Mesenteric fat pad (tissue), 1 donor: ENCODE measurements around the gene ASIP. TPM values are rescaled to one million over a fixed set of nuclear protein-coding genes. Genes with fewer than 3 reads are reported as not detected.
A peak's percentile ranks its signal among the peaks of the same experiment; 100 is the strongest.
"Not testable (repeated sequence)": the region's sequence is repeated elsewhere in the genome, so short reads cannot be mapped to it uniquely, and the experiment has no call there.

Experiments used
- DNase-seq: peaks from one replicate; pipeline ENCODE4 v3.0.0-alpha.2; 2020; ENCODE audit warnings: low spot score
- long read RNA-seq: library from polyadenylated mRNA; unstranded; transcript quantifications from one replicate; pipeline ENCODE4 v2.0.0, GENCODE V29; 2020
- total RNA-seq: library from RNA; stranded (reverse); fragmentation: NEBNext Ultra II Directional; extraction: Animal tissue kit (Norgen Biotek cat#: 25700); gene quantifications from one replicate; pipeline ENCODE4 v1.2.1, GENCODE V29; 2021
- donor health status: DM: yes; HTN: yes; CAD: no.

The ASIP gene, protein sequence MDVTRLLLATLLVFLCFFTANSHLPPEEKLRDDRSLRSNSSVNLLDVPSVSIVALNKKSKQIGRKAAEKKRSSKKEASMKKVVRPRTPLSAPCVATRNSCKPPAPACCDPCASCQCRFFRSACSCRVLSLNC
- total RNA-seq = not detected
- long read RNA-seq, partial matches to known transcripts = 0 of 1 reads
- long read RNA-seq, other reads (novel, unspliced or antisense) = 1 of 1 reads

DNA sequence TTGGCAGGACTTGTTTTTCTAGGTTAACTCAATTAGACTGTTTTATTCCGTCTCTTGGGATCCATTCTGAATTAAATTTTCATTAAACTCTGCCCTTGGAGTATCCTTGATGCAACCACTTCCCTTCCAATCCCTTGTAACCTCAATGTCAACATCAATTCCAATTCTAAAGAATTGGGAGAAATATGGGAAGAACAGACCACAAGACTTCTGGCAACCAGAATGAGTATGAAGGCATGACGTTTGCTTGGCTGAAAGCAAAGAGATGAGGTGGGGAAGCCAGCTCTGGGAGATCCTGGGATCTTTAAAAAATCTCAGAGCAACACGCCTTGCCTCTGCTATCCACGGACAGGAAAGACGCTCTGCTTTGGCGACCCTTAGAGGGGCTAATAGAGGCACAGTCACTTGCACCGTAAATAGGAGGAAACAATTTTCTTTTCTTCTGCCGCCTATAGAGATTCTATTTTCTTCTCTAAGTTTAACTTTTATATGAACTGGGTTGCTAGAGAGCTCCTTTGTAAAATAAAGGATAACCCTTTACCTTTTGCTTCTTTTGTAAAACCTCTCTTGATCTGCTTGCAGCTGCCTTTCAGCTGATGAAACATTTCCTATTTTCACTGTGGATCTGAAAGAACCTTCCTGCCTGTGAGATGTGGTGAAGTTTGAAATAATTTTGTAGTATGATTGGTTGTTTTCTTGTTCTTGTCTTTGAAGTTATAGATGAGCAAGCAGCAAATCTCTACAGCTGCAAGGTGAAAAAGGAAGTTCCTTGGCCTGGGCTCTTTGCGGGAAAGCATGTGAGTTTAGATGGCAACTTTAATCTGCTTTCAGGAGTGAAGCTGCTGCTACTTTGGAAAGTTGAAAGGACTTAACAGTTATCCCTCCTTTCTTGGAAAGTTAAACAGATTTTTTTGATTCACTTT is at the start of gene ASIP:
ASIP (plus strand) TSS at position 731 of the 923 bp plus-strand sequence. CDS start 18,952 bp downstream, outside the sequence.
- no peak for DNase-seq

DNA sequence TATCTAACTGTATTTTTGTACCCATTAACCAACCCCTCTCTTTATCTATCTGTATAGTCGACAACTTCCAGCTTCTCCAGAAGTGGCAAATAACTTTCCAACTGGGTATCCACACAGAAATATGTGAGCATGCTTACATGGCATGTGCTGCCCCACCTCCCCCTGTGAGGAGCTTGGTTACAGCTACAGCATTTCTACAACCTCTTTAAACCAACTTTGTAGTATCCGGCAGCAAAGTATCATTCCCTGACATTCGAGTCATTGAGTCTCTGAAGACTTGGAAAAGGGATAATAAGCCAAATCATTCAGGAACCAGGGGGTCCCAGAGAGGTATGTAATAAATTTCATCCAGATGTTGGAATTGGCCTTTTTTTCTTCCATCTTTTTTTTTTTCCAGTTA is 48.2 kb upstream of the ASIP start:
- no peak for DNase-seq

DNA sequence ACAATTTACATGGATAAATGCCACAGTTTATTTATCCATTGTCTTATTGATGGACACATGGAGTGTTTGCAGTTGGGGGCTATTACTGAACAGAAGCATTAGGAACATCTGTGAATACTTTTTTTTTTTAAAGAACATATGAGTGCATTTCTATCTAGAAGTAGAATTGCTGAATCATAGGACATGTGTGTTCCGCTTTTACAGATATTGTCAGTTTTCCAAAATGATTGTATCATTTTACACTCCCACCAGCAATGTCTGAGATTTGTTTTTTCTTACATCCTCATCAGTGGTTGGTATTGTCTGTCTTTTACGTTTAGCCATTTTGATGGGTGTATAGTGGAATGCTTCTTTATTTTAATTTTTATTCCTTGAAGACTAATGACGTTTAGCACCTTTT is 42.0 kb upstream of the ASIP start:
- DNase-seq = no peak

DNA sequence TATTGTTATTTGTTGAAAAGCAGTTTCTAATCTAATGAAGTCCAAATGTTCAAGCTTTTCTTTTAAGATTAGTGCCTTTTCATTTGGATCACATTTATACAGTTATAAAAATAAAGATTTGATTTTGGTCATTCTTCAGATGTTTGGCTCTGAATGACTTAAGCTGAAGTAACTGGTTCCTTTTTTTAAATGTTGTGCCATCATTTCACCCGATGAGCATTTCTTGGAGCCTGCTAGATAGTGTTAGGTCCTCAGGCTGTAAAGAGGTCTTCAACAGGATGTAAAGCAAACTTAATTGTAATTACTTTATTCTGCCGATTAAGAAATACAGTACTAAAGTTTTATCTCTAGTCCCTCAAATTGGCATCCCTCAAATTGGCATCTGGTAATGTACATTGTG is 41.2 kb upstream of the ASIP start:
- no peak for DNase-seq

DNA sequence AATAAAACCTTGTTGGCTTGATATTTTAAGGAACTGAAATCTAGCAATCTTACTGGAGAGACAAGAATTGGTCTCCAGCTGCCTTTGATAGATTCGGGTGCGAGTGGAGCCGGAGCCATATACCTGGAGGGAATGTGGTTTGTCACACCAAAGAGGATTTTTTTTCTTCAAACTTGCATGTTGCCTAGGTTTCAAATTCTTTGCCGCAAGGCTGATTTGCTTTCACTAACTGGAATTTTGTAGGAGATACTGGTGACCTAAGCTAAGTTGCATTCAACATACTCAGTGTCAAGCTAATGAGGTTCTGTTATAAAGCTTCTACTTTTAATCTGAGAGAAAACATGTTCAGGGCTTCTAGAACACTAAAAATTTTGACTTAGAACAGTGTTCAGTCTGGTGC is 39.7 kb upstream of the ASIP start:
- DNase-seq = no peak

DNA sequence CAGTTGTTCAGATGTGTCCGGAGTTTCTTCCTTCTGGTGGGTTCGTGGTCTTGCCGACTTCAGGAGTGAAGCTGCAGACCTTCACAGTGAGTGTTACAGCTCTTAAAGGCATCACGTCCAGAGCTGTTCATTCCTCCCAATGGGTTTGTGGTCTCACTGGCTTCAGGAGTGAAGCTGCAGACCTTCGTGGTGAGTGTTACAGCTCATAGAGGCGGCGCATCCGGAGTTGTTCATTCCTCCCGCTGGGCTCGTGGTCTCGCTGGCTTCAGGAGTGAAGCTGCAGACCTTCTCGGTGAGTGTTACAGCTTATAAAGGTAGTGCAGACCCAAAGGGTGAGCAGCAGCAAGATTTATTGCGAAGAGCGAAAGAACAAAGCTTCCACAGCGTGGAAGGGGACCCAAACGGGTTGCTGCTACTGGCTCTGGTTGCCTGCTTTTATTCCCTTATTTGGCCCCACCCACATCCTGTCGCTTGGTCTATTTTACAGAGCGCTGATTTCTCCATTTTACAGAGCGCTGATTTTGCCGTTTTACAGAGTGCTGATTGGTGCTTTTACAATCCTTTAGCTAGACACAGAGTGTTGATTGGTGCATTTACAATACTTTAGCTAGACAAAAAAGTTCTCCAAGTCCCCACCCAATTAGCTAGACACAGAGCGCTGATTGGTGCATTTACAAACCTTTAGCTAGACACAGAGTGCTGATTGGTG is 35.9 kb upstream of the ASIP start:
- not testable (repeated sequence) for DNase-seq

DNA sequence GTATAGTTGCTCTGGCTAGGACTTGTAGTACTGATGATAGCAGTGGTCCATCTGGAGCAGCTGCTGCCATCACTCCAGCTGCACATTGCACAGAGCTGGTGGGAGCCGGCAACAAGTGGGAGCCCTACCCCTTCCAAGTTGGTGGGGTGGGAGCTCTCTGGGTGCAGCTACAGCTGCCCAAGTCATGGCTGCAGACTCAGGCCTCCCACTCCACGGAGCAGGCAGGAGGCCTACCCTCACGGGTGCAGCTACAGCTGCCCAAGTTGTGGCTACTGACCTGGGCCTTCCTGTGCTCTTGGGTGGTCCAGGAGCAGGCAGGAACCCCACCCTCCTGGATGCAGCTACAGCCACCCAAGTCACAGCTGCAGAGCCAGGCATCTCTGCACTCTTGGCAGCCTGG is 32.1 kb upstream of the ASIP start:
- no peak for DNase-seq

DNA sequence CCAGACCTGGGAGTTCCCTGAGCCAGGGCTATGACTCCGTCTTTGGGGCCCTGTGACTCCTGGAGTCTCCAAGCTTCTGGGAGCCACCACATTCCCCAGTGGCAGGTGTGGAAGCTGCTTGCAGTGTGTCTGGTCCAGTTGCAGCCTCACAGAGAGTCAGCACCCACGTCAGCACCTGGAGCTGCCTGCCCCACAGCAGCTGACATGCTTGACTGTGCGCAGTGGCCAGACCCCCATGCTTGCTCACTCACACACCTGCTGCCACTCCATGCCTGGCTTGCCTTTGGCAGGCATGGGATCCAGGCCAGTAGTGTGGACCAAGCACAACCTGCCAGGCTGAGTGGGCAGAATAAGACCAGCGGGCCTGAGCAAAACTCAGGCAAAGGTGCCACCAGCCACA is 31.0 kb upstream of the ASIP start:
- no peak for DNase-seq

DNA sequence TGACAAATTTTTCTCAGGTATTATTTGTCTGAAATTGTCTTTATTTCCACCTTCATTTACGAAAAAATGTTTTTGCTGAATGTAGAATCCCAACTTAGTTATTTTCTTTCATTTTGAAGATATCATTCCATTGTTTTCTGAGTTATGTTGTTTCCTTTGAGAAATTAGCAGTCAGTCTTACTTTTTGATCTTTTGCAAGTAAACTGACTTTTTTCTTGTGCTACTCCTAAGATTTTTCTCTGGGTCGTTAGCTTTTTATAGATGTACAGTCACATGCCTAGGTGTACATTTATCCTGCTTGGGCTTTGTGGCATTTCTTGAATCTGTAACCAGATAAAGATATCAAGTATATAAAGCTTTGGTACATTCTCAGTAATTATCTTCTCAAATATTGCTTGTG is 29.6 kb upstream of the ASIP start:
- no peak for DNase-seq

DNA sequence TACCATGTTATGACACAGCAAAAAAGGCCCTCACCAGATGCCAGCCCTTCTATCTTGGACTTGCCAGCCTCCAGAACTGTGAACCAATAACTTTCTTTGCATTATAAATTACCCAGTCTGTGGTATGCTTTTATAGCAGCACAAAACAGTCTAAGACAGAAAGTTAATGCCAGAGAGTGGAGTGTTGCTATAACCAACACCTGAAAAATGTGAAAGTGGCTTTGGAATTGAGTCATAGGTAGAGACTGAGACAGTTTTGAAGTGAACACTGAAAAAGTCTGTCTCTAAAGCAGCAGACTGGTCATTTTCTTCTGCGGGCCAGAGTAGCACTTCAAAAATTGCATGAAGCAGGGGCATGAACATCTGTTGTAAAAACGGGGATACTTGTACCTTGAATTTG is 28.0 kb upstream of the ASIP start:
- DNase-seq = no peak

DNA sequence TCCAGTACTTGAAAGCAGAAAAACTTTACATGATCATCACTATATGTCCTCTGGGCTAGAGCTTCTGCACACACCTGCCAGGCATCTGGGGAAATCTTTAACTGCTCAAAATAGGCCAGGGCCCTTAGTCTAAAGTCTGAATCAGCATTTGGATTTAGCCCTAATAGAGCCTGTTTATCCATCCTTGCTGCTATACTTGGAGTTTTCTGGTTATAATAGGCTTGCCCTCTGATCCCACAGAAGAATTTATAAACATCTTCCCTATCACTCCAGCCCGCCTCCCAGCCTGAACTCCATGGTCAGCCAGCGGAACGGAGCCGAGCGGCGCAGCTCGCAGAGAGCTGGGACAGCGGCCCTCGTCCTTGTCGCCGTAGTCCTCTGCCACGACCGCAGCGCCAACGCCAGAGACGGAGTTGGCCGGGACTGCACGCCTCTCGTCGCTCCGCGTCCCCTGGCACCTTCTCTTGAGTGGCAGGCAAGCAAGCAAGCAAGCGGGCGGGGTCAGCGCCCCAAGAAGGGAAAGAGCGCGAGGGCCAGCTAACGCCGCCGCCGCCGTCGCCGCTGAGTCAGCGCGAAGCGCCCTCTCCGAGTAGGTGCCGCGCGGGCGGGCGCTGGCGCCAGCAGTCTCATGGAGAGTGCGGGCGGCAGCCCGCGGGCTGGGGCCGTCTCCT is 25.4 kb upstream of the ASIP start:
- peak; percentile 95 for DNase-seq

DNA sequence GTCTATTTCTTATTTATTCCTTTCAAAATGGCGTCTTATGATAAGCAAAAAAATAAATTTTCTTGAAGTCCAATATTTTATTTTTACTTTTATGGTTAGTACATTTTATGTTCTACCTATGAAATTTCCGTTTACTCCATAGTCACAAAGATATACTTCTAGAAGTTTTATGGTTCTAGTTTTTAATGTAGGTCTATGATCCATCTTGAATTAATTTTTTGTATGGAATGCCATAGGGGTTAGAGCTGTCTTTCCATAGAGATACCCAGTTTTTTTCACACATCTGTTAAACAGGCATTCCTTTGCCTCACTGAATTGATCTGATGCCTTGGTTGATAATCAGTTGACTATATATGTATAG is 24.9 kb upstream of the ASIP start:
- no peak for DNase-seq

DNA sequence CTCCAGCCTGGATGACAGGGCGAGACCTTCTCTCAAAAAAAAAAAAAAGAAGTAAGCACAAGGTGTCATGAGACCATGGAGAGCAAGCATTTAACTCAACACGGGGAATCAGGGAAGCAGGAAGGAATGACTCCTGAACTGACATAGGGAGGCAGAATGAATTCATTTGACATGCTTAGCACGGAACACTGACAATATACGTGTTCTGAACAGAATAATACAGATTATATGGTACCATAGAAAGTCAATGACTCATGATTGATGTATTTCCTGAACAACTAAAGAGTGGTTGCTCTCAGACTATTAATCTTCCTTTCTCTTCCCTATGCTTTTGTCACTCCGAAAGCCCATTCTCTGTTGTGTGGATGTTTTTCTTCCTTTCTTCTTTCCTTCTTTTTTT is 20.7 kb upstream of the ASIP start:
- no peak for DNase-seq

DNA sequence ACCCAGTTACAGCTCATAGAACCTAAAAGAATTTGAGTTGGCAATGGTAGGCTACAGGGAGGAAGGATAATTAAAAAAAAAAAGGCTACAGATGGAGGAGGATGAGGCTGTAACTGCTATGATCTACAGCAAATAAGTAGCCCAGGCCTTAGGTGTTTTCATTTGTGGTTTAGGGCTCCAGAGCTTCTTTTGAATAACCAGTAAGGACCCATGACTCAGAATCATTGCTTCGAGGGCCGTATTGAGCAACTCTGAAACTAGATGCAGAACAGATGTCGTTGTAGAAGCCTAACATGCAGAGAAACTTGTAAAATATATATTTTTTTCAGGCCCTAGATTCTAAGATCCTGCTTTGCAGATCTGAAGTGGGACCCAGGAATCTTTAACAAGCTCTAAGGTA is 19.0 kb upstream of the ASIP start:
- DNase-seq = no peak

DNA sequence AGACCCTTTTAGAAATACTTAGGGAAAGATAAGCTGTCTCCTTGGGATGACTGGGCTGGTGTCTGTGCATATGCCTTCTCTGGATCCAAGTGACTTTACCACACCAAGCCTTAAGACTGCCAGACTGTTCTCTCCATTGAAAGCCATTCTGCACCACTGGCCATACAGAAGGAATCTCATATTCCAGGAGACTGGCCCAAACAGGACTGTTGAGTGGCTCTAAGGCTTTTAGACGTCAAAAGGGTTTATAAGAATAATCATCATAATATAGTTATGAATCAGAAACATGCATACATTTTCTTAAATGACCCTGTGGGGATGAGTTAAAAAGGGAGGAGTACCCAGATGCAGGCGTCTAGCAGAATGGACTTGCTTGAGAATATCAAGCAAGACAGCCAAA is 17.0 kb upstream of the ASIP start:
- not testable (repeated sequence) for DNase-seq

DNA sequence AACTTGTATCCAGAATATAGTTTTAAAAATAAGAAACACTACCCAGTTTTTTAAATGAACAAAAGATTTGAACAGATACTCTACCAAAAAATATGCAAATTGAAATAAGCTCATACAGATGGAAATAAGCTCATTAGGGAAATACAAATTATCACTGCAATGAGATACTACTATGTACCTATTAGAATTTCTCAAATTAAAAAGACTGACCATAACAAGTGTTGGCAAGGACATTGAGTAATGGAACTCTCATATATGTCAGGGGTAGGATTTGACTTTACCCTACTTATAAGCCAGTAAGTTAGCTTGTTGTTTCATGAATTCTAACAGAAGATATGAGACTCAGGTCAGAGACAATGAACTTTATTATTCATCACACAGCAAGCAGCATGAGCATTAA is 9.6 kb upstream of the ASIP start:
- no peak for DNase-seq

DNA sequence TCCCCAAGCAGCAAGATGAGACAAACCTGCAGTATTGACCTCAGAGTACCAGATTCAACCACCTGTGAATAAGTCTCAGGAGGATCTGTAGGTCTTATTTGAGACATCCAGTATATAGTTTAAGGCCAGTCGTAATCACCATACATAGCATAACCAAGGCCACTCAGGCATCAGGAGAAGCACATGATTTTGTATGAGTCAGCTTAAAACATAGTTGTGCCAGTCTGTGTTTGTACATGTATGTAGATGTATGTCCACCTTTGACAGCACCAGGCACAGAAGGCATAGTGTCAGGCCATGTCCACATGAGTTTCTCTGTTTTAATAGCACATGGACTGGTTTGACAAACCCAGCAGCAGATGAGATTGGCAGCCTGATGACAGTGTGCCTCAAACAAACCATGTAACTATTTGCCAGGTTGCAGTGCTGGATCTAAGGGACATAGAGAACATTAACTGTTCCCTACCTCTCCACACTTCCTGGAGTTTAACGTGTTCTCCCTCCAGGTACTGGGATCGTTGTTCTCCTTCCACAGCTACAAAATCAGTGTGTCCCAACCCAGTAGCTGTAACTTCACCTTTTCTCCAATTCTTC is 8.6 kb upstream of the ASIP start:
- DNase-seq = no peak

DNA sequence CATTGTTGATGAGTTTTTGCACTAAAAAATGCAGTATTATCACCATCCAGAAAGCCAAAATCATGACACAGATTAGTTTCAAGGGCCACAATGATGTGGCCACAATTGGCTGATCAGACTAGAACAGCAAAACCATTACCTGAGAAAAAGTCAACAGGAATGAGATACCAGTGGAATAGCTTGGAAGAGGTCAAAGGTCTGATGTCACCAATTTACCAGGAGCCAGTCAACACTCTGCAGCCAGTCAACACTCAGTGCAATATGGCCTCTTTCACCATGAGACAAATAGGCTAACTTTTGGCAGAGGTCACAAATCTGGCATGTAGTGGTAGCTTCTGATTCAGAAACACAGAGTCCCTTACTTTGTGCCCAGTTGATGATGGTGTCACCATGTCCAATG is 7.5 kb upstream of the ASIP start:
- no peak for DNase-seq

DNA sequence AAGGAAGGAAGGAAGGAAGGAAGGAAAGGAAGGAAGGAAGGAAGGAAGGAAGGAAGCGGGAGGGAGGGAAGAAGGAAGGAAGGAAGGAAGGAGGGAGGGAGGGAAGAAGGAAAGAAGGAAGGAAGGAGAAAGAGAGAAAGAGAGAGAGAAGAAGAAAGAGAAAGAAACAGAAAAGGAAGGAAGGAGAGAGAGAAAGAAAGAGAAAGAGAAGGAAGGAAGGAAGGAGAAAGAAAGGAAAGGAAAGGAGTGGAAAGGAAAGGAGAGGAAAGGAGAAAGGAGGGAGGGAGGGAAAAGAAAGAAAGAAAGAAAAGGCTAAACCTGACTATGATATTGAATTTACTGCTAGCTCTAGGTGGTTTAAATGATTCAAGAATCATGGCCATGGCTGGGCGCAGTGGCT is 5.3 kb upstream of the ASIP start:
- DNase-seq = no peak

DNA sequence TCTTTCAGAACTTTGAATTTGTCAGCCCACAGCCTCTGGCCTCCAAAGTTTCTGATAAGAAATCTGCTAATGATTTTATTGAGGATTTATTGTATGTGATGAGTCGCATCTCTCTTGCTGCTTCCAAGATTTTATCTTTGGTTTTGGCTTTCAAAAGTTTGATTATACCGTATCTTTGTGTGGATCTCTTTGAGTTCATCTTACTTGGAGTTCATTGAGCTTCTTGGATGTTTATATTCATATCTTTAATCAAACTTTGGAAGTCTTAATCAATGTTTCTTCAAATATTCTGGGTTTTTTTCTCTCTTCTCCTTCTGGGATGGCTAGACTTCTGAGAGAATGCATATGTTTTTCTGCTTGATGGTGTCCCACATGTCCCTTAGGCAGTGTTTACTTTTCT is 3.3 kb upstream of the ASIP start:
- DNase-seq = no peak

DNA sequence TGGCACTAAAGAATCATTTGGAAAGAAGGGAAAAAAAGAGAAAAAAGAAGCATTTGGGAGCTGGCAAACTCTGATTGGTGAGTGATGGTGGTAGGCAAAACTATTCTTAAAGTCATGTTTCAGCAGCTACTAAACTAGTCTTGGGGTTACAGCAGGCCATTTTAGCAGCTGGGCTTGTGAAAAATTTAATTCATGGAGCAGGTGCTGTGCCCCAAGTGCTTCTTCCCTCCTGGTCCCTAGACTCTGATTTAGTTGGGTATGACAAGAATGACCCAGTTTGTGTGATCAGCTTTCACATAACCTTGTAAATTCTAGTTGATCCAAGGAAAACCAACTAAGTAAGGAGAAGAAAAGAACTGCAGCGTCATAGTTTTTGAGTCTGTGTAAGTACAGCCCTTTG is 1.1 kb upstream of the ASIP start:
- DNase-seq = no peak
